DMS153 treated with DMSO at 0.1 percent for 48 hours (cell line): ENCODE data around the gene GRIK2.
A peak's percentile ranks its signal among the peaks of the same experiment; 100 is the strongest.

ENCODE experiments used
- DNase-seq: peaks from one replicate; lab custom pipeline; 2025; ENCODE audit not compliant: unreplicated experiment; lab: John Stamatoyannopoulos, UW

Gene GRIK2

GRCh38 chr6:101400326-101401135 is 7.0 kb downstream of the GRIK2 start:
- no peak for DNase-seq

GRCh38 chr6:101401171-101401570 is 7.7 kb downstream of the GRIK2 start:
- DNase-seq, result no peak

- DNase-seq, result no peak
Measured at GRCh38 chr6:101401792-101402621, 8.5 kb downstream of the GRIK2 start.

- no peak for DNase-seq
Measured at GRCh38 chr6:101402622-101403031, 9.1 kb downstream of the GRIK2 start.

GRCh38 chr6:101403216-101403945 is 9.9 kb downstream of the GRIK2 start:
- no peak for DNase-seq

GRCh38 chr6:101404775-101405174 is 11.3 kb downstream of the GRIK2 start:
- DNase-seq, result no peak

- peak; percentile 21 for DNase-seq
Measured at GRCh38 chr6:101413773-101414172, 20.3 kb downstream of the GRIK2 start.

GRCh38 chr6:101417900-101418299 is 24.4 kb downstream of the GRIK2 start:
- no peak for DNase-seq

- DNase-seq, result no peak
Measured at GRCh38 chr6:101422251-101422650, 28.7 kb downstream of the GRIK2 start.

GRCh38 chr6:101422811-101423210 is 29.3 kb downstream of the GRIK2 start:
- DNase-seq, result no peak

GRCh38 chr6:101429270-101429669 is 35.8 kb downstream of the GRIK2 start:
- DNase-seq, result no peak

GRCh38 chr6:101429845-101430244 is 36.3 kb downstream of the GRIK2 start:
- DNase-seq, result no peak

GRCh38 chr6:101433141-101433540 is 39.6 kb downstream of the GRIK2 start:
- DNase-seq, result no peak

GRCh38 chr6:101434601-101435000 is 41.1 kb downstream of the GRIK2 start:
- DNase-seq, result no peak

GRCh38 chr6:101435038-101435437 is 41.5 kb downstream of the GRIK2 start:
- DNase-seq, result no peak

GRCh38 chr6:101439790-101440189 is 46.3 kb downstream of the GRIK2 start:
- no peak for DNase-seq

GRCh38 chr6:101443315-101443714 is 49.8 kb downstream of the GRIK2 start:
- no peak for DNase-seq

GRCh38 chr6:101444717-101445116 is 51.2 kb downstream of the GRIK2 start:
- DNase-seq, result no peak

GRCh38 chr6:101445527-101445926 is 52.0 kb downstream of the GRIK2 start:
- DNase-seq, result no peak

- DNase-seq, result no peak
Measured at GRCh38 chr6:101450901-101451300, 57.4 kb downstream of the GRIK2 start.

- no peak for DNase-seq
Measured at GRCh38 chr6:101451981-101452380, 58.5 kb downstream of the GRIK2 start.
